Measurements from ENCODE around the gene GUSB.

GUSB gene

GRCh38 chr7:65938336-65938895 is 43.6 kb downstream of the GUSB start:
- DNase-seq (ENCODE audit: low read depth) = no peak
- no peak for TF ChIP-seq CTCF (IDR thresholded peaks at IDR 0.05; ENCODE audit: insufficient read depth, low read depth, low read length, missing control alignments)
- no peak overlapping the region for H3K4me3 ChIP-seq (ENCODE audit: low read length)

- no peak for DNase-seq (ENCODE audit: low read depth)
Measured at GRCh38 chr7:65937296-65937695, 44.7 kb downstream of the GUSB start.

GRCh38 chr7:65931685-65932084 is 50.3 kb downstream of the GUSB start:
- DNase-seq (ENCODE audit: low read depth) = no peak
- no peak for TF ChIP-seq CTCF (IDR thresholded peaks at IDR 0.05; ENCODE audit: insufficient read depth, low read depth, low read length, missing control alignments)
- H3K4me3 ChIP-seq (ENCODE audit: low read length) = no peak overlapping the region

More at GRCh38 chr7:65937296-65937695, 44.7 kb downstream of the GUSB start:
- H3K4me3 ChIP-seq (ENCODE audit: low read length) = no peak overlapping the region
- TF ChIP-seq CTCF (IDR thresholded peaks at IDR 0.05; ENCODE audit: insufficient read depth, low read depth, low read length, missing control alignments) = no peak

- DNase-seq (ENCODE audit: low read depth) = no peak
- no peak overlapping the region for H3K4me3 ChIP-seq (ENCODE audit: low read length)
- no peak for TF ChIP-seq CTCF (IDR thresholded peaks at IDR 0.05; ENCODE audit: insufficient read depth, low read depth, low read length, missing control alignments)
Measured at GRCh38 chr7:65927489-65928448, 54.2 kb downstream of the GUSB start.

- no peak for TF ChIP-seq CTCF (IDR thresholded peaks at IDR 0.05; ENCODE audit: insufficient read depth, low read depth, low read length, missing control alignments)
- no peak overlapping the region for H3K4me3 ChIP-seq (ENCODE audit: low read length)
- no peak for DNase-seq (ENCODE audit: low read depth)
Measured at GRCh38 chr7:65926588-65926987, 55.4 kb downstream of the GUSB start.

GRCh38 chr7:65925040-65925439 is 57.0 kb downstream of the GUSB start:
- TF ChIP-seq CTCF (IDR thresholded peaks at IDR 0.05; ENCODE audit: insufficient read depth, low read depth, low read length, missing control alignments) = no peak
- no peak overlapping the region for H3K4me3 ChIP-seq (ENCODE audit: low read length)
- DNase-seq (ENCODE audit: low read depth) = no peak
